Fibroblast of the aortic adventitia (primary cell): Measurements from ENCODE around the gene ATP8A1. TPM values are rescaled to one million over a fixed set of nuclear protein-coding genes. Genes with fewer than 3 reads are reported as not detected.

Experiments used
- DNase-seq: peaks from one replicate; pipeline ENCODE4 v3.0.0-alpha.2; 2010; ENCODE audit warnings: low read depth
- H3K4me3 ChIP-seq: 2 replicates; pipeline ENCODE4 v1.5.1; 2011; ENCODE audit warnings: low read depth, mild to moderate bottlenecking, control low read depth, low read length, moderate library complexity
- CTCF ChIP-seq: IDR thresholded peaks from 2 replicates; pipeline ENCODE4 v1.5.1; 2011; ENCODE audit warnings: mild to moderate bottlenecking, low read length, control low read depth, inconsistent platforms; ENCODE audit not compliant: insufficient read depth
- total RNA-seq: library from RNA; depleted of rRNA; stranded (reverse); fragments of >200 nt; gene quantifications from 2 replicates; pipeline ENCODE4 v1.2.3, GENCODE V29; 2012; ENCODE audit warnings: low replicate concordance

ATP8A1 gene
- total RNA-seq, 1 donor, result 7.5 TPM

GRCh38 chr4:42453612-42454011 lies 203.3 kb downstream of the ATP8A1 start:
- no peak for DNase-seq
- no peak overlapping the region for H3K4me3 ChIP-seq
- no peak for TF ChIP-seq CTCF

- TF ChIP-seq CTCF, result no peak
- no peak overlapping the region for H3K4me3 ChIP-seq
- DNase-seq, result no peak
These were observed 204.1 kb downstream of the ATP8A1 start for GRCh38 chr4:42452823-42453222.

DNA sequence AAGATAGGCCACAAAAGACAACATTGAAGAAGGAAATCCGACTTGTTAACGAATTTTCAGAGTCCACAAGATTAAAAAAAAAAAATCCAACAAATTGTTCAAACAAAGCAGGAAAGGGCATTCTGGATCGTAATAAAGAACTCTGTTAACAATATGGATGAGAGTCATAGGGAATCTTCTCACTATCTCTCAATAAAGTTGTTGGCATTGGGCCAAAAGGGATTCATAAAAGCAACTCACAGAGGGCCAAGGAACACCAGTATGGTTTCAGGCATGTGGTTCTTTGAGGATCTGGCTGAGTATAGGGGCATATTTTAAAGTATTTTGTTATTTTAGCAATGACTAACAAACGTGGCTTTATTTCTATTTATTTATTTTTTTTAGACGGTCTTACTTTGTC lies 210.1 kb downstream of the ATP8A1 start:
- no peak for TF ChIP-seq CTCF
- H3K4me3 ChIP-seq, result no peak overlapping the region
- no peak for DNase-seq

GRCh38 chr4:42445038-42445437 lies 211.9 kb downstream of the ATP8A1 start:
- TF ChIP-seq CTCF, result no peak
- no peak for DNase-seq
- H3K4me3 ChIP-seq, result no peak overlapping the region

DNA sequence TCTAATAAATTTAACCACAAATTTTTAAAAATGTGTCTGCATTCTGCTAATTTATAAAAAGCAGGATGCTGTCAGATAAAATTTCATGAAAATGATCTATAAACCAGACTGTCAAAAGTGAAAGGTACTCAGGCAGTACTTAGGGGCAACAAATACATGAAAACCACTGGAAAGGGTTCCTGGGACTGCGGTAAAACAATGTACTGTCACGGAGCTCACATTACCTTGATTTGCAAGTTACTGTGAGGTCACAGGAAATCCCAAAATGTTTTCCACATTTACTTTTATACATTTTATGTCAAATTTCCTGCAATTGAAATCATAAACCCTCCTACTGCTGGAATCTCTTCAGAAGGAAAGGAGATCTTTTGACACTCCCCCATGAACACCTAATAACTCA lies 214.3 kb downstream of the ATP8A1 start:
- TF ChIP-seq CTCF, result no peak
- H3K4me3 ChIP-seq, result no peak overlapping the region
- no peak for DNase-seq

DNA sequence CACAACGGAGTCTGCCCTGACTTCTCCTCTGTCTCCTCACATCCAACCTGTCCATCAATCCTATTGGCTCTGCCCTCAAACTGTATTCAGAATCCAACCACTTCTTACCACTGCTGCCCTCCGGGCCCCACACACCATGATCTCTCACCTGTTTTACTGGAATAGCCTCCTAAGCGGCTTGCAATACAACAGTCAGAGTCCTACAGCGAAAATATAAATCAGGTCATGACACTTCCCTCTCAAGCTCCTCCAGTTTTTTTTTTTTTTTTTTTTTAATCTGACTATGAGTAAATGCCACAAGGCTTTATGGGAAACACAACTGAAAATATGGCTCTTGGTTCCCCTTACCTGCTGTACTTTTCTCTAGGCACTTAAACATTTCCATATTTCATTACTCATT lies 216.8 kb downstream of the ATP8A1 start:
- no peak for TF ChIP-seq CTCF
- DNase-seq, result no peak
- H3K4me3 ChIP-seq, result no peak overlapping the region

GRCh38 chr4:42436928-42437565 lies 219.9 kb downstream of the ATP8A1 start:
- no peak for DNase-seq
- H3K4me3 ChIP-seq, result no peak overlapping the region
- no peak for TF ChIP-seq CTCF
